Activated CD4-positive, alpha-beta T cell treated with anti-CD3 and anti-CD28 coated beads, Interleukin-2, amount 50 U/mL, for 24 hours (primary cell): Measurements from ENCODE around the gene TENM3.

Experiments used
- DNase-seq, 2 donors: peaks; one replicate each; pipeline ENCODE4 v3.0.0-alpha.2; 2020; ENCODE audit warnings: low read depth in 1 of 2, low spot score in 1 of 2

Gene TENM3

DNA sequence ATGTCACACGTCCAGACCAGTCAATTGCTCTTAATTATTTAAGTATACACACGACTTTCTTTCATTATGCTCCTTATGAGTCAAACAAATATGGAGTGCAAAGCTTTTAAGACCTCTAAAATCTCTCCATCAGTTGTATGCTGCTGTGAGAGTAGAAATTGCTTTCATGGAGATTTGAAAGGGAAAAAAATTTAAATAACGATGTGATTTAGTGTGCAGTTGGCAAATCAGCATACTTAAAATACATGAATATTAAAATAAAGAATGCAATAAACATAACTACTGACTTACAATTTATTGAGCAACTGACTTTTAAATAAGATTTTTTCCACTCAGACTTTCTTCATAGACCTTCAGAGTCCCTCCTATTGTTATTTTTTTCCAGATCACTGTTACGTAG is 9.0 kb downstream of the TENM3 start:
- no peak for DNase-seq

DNA sequence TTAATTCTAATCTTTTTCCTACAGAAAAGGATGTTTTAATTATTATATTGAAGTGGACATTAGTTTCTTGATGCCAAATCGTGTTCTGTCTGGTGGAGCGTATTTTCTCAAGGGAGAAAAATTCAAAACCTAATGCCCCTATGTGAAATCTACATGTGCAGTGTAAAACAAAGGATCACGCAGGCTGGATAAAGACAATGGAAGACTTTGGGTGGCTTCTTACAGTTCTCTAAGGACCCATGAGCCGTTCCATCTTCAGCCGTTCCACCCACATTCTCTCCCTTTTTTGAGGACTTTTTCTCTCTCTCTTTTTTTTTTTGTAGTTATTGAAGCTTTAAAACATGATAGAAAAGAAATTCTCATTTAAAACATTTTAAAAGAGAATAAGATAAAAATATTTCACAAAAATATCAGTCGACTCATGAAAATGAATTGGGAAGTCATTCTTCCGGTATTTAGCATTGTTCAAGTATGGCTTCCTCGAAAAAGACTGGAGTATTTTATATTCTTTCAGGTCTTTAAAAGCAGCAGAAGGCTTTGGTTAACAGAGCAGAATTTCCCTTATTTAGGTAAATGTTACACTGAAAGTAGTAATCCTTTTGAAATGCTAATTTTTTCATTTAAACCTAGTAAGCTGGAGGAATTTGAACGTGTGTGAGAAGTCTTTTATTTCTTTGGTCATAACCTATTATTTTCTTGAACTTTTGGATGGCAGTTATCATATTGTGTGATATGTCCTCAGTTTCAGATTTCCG is 11.0 kb downstream of the TENM3 start:
- no peak for DNase-seq

DNA sequence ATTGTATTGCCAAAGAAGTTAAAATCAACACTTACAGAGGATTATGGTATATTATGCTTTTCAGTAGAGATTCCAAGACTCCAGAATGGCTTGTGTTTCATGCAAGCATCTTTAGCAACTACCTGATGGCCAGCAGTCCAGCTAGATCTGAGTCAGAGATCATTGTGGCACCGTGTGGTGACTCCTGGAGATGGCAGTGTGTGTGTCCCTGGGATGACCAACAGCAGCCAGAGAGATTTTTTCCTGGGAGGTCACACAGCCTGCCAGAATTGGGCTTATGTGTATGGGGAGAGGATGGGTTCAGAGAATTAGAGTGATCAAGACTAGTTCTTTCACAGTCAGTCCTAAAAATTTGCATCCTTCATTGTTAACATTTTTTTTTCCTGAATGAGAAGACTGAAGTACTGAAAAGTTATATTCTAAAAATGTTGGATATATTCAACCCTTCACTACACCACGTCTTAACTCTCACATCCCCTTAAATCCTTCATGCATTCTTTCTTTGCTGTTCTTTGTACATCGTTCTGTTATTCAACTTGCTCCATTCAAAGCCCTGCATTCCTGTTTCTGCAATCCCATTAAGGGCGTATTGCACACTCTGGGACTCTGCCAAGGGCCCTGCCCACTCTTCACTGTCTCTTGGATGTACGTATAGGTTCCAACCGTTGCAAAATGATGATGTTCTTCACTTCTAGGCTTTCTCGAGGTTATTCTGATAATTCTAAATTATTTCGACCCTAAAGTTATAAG is 12.4 kb downstream of the TENM3 start:
- DNase-seq, result no peak

DNA sequence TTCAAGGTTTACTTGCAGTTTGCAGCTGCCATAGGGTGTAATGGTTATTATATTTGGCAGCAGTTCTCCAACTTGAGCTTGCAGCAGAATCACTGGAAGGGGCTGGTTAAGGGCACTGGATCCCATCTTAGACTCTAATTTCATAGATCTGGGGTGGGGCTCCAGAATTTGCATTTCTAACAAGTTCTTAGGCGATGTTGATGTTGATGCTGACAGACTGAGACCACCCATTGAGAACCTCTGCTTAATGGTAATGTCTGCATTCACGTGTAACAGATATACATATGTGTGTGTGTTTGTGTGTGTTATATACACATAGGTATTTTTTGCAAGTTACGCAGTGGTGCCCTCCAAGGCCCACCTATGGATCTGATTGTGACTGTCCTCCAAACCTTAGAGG is 13.8 kb downstream of the TENM3 start:
- DNase-seq, result no peak

DNA sequence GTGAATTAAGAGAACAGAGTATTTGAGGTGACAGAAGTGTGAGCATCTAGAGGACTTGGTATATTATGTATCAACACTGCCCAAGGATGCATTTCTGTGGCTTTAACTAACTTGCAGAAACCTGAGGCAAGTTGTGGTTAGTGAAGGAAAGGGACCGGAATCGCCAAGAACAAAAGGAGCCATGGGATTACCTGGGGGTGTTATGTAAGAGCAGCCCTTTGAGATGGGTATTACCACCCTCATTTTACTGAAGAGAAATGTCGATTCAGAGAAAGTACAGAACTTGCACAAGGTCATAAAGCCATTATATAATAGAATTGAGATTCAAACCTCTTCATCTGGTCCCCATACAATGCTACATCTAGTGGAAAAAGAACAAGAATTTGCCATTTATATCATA is 14.3 kb downstream of the TENM3 start:
- no peak for DNase-seq

DNA sequence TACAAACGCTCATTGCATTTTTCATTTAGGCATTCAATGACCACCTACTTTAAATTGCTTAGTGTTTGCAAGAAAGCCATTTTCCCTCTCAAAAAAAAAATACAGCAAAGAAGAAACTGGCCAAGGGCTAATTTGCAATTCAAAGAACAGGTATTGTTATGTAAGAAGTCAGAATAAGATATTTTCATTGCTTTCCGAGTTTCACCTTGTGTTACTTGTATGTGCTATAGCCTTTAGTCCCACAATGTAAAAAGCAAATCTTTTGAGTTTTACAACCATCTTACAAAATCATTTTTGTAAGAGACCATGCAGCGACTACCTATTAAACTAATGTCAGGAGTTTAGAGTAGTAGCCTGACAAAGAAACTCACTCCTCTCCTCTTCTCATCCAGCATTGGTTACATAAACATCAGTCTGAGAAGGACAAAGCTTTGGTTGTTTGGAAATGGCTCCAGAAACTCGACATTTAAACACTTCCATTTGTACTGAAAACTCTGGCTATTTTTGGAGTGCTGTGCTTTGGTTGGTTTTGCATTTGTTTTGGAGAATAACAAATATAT is 15.3 kb downstream of the TENM3 start:
- DNase-seq, result no peak

DNA sequence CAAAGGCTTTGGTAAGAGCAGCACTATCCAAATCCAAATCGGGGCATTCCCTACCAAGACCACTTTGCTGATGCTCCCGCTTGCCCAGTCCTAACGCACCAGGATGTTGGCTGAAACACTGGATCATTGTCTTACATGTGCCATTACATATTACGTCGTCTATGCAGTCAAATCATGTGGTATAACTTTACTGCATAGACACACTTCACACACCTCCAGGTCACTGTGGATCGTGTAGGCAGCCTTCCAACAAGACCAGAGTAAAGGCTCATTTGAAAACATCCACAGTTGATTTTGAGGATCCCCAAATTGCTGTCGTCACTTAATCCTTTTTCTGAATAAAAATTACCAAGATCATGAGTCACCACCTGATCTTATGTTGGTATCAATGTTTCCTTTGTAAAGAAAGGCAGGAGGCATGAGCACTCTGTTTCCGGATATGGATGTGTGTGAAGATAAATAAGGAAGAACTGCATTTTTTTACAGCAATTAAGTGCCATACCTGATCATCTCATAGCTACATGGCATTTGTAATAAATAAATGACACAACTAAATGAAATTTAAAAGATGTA is 18.5 kb downstream of the TENM3 start:
- DNase-seq, result no peak

DNA sequence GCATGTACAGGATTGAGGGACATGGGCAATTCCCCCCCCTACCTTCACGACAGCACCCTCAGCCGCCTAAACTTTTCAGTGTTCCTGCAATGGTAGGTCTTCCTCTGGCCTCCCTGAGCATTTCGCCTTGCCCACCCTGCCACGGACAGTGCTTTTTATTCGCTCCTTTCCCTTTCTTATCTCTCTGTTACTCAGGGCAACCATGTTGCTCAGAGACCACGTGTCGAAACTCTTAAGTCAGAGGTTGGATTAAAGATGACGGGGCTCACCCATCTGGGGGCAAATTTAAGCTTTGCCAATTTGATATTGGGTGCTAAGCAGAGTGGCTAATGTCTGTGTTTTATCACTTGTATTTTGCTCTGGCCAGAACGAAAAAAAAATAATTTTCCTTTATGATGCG is 20.4 kb downstream of the TENM3 start:
- DNase-seq, result no peak

DNA sequence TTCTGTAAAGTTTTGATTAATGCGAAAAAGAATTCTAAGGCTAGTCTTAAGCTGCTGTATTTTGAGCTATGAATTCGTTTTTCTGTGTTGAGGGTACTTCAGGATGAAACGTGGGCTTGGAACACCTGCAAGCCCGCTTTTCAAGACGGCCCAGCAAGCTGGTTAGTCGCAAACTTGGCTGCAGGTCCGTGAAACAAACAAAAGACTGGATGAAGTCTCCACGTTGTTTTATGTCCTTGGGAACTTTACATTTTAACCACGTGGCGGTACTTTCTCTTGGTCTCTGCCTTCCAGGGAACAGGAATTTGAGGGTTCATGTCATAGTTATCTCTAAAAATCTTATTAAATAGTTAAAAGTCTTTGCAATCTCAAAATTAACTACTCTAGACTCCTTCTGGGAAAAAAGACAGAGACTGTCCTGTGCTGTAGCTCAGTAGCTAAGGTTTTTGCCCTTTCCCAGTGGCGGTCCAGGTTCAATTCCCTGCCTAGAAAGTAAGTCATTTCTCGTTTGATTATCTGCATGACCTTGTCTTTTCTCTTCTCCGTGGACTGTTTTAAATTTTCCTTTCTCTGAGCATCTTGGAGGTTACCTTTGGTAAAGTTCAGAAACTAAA is 21.0 kb downstream of the TENM3 start:
- DNase-seq, result no peak

DNA sequence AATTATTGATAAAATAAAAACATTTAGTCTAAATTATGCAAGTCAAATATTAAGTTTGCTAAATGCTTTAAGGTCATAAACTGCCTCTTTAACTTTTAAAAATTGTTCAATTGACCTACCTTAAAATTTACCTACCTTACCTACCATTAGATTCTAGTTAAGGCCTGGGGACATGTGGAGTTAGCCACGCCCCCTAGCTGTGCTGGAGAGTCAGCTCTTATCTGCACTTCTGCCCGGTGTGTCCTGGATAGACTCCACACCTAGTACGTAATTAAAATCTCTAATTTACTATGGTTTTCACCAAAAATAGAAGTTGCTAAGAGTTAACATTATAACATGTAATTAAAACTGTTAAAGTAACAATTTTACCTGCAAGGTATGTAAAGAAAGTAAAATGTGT is 22.7 kb downstream of the TENM3 start:
- no peak for DNase-seq

DNA sequence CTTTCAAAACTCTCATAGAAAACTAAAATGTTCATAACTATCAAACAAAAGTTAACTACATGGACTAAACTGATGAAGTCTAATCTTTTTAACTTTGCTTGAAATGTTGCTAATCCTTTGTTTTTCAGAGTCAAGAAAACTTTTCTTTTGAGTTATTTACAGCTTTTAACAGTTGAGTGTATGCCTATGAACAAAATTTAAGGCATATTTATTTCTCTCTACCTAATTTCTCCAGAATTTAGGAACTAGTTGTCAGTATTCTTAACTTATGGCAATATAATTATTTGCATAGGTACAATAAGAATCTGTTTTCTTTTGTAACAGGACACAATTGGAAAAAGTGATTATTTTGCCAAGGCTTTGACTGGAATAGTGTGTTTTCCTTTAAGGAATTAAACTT is 23.8 kb downstream of the TENM3 start:
- no peak for DNase-seq

DNA sequence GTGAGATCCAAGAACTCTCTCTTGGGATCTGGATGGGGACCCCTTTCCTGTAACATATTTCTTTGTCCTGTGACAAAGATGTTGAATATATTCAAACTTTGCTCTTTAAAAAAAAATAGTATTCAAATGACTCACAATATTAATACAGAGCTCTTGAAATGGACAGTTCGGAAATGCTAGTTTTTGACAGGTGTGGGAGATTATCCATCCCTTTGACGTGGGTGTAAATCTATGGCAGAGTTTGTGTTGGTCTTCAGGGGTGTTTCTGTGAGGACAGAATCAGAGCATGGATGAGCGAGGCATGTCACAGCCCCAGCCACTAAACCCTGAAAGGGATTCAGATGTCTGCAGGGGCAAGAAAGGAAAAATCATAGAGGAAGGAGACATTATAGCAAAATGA is 25.8 kb downstream of the TENM3 start:
- no peak for DNase-seq

DNA sequence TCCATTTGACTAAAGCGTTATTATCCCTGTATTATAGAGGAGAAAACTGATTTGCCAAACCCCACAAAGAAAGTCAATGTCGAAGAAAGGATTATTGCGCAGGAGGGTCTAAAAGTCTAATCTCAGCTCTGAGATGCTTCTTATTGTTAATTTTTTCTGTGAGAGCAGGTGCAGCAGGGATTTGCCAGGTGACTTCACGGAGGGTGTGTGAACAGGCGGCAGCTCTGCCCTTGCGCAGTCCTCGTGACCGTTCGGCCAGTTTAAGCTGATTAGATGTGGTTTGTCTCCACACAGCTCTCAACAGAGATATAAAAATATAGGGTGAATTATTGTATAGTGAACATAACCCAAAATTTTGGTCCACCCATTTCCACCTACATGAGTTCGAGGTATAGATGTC is 28.5 kb downstream of the TENM3 start:
- no peak for DNase-seq

DNA sequence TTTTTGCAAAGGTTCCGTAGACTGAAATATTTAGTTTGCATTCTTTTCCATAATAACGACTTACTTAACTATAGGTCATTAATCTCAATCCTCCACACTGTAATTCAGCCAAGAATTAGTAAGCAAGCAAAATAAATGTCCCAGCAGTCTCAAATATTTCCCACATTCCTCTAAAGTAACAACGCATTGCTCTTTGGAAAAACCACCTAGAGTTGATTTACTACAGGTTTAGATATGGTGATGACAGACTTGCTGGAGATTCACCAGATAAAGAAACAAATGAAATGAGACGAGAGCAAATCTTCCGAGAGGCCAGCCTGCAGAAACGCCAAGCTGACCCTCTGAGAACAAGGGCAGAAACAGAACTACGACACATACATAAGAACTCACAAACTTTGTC is 28.9 kb downstream of the TENM3 start:
- DNase-seq, result no peak

DNA sequence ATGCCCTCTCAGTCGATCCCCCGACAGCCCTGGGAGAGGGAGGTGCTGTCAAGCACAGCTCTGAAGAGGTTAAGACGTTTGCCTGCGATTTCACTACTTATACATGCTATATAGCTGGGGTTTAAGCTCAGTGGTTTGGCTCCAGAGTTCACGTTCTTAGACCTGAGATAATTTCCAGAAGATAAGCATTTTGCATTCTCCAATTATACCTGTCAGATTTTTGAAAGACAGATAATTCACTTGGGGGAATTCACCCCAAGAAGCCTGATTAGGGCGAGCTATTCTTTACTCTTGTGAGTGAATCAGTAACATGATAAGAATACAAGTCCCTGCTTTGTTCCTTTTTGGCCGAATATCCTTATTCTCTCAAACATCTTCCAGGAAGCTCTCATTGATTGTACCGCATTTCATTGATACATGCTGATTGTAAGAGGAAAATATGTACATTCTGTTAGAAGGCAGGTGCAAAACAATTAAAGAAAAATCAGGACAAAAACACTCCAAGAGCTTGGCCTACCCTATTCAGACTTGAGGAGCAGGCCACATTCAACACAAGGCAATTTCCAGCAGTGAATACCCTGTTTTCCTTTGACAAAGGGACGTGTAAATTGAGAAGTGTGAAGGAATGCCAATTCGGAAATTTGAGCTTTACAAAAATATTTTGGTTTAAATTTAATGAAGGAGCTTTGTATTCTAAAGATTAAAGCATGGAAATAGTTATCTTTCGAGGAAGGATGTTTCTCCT is 30.2 kb downstream of the TENM3 start:
- DNase-seq, result no peak

DNA sequence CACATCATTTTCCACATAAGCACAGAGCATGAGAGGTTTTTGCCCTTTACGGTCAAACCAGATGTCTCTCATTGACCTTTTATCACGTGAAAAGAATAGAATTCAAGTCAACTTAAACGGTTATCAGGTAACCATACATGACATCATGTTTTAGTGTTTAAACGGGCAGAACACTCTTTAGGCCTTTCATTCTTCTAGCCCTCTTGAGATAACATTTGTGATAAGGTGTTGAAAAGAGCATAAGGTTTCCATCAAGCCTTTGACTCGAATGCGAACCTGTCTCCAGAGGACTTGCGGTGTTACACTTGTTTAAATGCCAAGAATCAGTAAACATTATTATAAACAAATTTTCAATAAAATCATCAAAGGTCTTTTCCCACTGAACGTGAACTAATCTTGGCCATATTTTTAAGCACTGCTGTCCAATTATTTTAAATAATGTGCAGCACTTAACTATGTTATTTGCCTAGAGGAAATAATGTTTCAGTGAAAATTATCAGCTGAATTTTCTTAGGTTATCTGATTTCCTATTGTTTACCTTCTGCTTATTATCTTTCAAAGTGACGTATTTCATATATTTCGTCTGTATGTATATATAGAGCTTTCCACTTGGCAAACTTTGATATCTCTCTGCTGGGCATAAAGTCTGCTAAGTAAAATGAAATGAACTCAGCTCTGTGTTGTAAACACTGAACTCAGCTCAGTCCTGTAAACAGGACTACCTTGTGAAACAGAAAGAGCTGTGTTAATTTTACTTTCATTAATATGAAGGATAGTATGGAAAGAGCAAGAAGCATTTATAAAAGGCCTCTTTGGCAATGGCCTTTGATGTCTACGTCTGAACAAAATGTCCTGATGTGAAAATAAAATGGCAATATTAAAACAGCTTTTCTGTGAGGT is 33.3 kb downstream of the TENM3 start:
- no peak for DNase-seq

DNA sequence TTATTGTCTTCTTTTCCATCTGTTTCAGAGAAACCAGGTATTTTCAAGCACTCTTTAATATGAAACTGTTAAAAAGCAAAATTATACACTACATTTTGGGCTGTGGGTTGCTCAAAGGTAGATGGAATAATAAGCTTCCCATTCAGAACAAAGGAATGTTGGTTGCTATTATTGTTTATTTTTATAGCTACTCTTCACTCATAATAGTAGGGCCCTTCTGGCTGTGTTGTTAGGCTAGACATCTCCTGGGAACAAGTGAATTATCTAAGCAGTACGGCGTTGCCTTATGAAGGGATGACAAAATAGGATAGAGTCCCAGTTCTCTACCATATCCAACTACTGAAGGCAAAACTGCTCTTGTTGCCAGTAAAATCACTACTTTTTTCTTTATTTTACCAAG is 34.2 kb downstream of the TENM3 start:
- no peak for DNase-seq

DNA sequence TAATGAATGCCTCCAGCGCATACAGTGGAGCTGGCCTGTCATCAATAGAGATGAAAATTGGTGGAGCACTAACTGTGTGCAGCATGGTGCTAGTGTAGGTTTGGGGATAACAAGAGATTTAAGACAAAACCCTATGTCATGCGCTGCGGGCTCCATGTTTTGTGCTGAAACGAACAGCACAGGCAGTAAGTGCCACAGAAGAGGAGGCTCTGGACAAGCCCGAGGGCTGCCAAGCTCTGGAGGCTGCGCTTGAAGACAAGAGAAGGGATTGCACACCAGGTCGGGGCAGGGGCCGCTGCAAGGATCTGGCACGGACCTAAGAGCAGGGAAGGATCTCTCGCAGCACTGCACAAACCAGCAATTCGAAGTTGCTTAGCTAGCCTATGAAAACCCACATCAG is 35.5 kb downstream of the TENM3 start:
- no peak for DNase-seq

DNA sequence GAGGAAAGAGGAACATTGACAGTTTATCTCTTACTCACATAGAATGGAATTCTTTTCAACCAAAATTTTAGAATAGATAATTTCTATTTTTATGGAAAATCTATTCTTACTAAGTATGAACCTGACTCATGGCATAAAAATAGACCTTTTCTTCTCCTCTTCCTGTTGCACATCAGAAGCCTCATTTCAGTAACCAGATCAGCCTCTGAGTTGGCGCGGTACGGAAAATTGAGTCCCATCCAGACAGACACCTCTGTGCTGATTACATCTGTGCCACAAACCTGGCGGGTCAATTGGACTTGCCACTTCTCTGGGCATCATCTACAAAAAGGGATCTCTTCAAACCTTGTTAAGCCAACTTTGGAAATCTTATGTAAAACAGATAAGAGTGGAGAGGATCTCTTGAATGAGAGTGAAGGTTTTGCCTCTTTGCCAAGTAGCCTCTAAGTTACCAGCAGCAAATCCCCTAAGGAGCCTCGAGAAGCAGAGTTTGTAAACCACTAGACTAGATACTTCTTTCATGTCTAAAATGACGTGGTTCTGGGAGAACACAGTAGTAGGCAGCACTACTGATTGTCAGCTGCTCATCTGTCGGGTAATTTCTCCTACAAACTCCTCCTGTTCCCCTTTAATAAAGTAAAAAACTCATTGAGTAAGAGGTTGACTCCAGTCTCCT is 37.4 kb downstream of the TENM3 start:
- DNase-seq, result no peak

DNA sequence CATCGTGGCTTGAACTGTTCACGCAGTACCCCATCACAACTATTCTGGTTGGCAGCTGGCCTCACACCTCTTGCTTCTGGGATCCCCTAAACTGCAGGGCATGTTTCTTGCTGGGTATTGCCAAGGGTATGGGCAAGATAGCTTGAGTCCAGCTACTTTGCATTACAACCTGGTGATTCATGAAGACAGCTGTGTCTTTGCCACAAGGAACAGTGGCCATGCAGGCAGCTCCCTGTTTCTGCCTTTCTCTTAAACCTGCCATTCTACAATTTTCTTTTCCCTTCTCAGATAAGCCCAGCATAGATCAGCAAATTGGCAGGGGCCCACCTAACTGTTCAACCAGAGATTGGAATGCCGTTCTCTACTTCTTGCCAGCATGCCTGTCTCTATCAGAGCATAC is 42.8 kb downstream of the TENM3 start:
- no peak for DNase-seq
